Cardiac muscle cell (in vitro differentiated cells and primary cell): ENCODE measurements around the gene TBRG4. TPM values are rescaled to one million over a fixed set of nuclear protein-coding genes. Genes with fewer than 3 reads are reported as not detected.

Experiments
- DNase-seq, 2 donors: peaks; one replicate each; pipeline versions ENCODE4 v3.0.0 to v3.0.0-alpha.2; 2010 to 2017; ENCODE audit warnings: low read depth in 1 of 2, low spot score in 1 of 2
- H3K27ac ChIP-seq: fragments of 200-600 bp; sonication (generic); 2 replicates; pipeline ENCODE4 v1.5.1; 2016
- H3K27me3 ChIP-seq: fragments of 200-600 bp; sonication (generic); 2 replicates; pipeline ENCODE4 v1.6.0; 2016; ENCODE audit warnings: control low read depth
- H3K36me3 ChIP-seq: fragments of 200-600 bp; sonication (generic); 2 replicates; pipeline ENCODE4 v1.5.1; 2016; ENCODE audit warnings: control low read depth
- H3K4me1 ChIP-seq: fragments of 200-600 bp; sonication (generic); 2 replicates; pipeline ENCODE4 v1.8.1; 2017; ENCODE audit warnings: low read depth, mild to moderate bottlenecking, mixed run types
- H3K4me3 ChIP-seq: fragments of 200-600 bp; sonication (generic); 2 replicates; pipeline ENCODE4 v1.5.1; 2016; ENCODE audit warnings: mild to moderate bottlenecking
- H3K9me3 ChIP-seq: fragments of 200-600 bp; sonication (generic); 2 replicates; pipeline ENCODE4 v1.5.1; 2017; ENCODE audit warnings: low read depth, mild to moderate bottlenecking, control low read depth
- polyA plus RNA-seq: library from polyadenylated mRNA; unstranded; fragments of >200 nt; fragmentation: Nextera tagmentation; extraction: Ambion mirVana; gene quantifications from 2 replicates; pipeline ENCODE4 v1.2.1, GENCODE V29; 2016
- total RNA-seq: library from RNA; depleted of rRNA; stranded (reverse); fragments of >200 nt; gene quantifications from 2 replicates; pipeline ENCODE4 v1.2.3, GENCODE V29; 2016
- TF ChIP-seq, protein P1 (sequence below): IDR thresholded peaks from 2 replicates; pipeline ENCODE4 v1.5.1; 2012; ENCODE audit warnings: low read depth, mild to moderate bottlenecking, low read length

Gene TBRG4
- total and polyA plus RNA-seq, 2 experiments from 2014 or later, result 67.9 to 74.4 TPM

DNA sequence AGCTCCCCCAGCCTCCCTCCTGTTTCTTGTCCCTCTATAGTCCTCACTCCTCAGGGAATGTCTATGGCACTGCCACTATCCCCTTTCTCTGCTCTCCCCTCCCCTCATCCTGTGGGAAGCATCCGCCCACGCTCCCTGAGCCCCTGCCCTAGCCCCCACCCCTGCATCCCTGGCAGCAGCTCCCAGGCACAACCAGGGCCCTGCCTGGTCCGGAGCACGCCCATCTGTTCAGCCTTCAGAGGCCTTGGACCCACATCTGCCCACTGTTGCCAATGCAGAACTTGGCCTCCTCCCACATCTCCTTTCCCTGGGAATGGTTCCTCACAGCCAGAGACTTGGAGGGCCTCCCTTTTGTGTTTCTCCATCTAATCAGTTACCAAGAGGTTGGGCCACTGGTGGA, 20.4 kb upstream of the TBRG4 start:
- Histone ChIP-seq H3K36me3 (no peaks in the 10 kb centered on the region), H3K9me3 (no peaks in the 10 kb centered on the region), H3K27me3 (no peaks in the 10 kb centered on the region), H3K4me1 (no peaks in the 10 kb centered on the region), H3K27ac (no peak overlapping the region), H3K4me3 (no peak overlapping the region)
- TF ChIP-seq, protein P1, sequence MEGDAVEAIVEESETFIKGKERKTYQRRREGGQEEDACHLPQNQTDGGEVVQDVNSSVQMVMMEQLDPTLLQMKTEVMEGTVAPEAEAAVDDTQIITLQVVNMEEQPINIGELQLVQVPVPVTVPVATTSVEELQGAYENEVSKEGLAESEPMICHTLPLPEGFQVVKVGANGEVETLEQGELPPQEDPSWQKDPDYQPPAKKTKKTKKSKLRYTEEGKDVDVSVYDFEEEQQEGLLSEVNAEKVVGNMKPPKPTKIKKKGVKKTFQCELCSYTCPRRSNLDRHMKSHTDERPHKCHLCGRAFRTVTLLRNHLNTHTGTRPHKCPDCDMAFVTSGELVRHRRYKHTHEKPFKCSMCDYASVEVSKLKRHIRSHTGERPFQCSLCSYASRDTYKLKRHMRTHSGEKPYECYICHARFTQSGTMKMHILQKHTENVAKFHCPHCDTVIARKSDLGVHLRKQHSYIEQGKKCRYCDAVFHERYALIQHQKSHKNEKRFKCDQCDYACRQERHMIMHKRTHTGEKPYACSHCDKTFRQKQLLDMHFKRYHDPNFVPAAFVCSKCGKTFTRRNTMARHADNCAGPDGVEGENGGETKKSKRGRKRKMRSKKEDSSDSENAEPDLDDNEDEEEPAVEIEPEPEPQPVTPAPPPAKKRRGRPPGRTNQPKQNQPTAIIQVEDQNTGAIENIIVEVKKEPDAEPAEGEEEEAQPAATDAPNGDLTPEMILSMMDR, result no peak
- no peak for DNase-seq

DNA sequence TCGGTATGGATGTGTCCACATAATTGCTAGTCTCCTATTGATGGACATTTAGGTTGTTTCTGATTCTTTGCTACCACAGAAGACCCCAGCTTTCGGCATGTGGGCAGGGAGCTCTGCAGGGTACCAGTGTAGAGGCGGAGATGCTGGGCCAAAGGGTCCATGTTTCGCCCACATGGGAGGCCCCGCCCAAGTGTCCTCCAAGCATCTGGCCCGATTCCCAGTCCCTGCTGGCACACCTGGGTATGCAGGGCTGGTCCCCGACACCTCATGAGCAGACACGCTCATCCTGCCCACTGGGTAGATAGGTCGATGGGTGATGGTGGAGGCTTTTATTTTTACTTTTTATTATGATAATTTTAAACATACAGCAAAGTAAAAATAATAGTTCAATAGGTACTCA, 19.4 kb upstream of the TBRG4 start:
- Histone ChIP-seq H3K9me3 (no peaks in the 10 kb centered on the region), H3K27ac (no peak overlapping the region), H3K4me3 (no peak overlapping the region), H3K36me3 (no peaks in the 10 kb centered on the region), H3K27me3 (no peaks in the 10 kb centered on the region), H3K4me1 (no peaks in the 10 kb centered on the region)
- TF ChIP-seq, protein P1, result no peak
- DNase-seq, result no peak

DNA sequence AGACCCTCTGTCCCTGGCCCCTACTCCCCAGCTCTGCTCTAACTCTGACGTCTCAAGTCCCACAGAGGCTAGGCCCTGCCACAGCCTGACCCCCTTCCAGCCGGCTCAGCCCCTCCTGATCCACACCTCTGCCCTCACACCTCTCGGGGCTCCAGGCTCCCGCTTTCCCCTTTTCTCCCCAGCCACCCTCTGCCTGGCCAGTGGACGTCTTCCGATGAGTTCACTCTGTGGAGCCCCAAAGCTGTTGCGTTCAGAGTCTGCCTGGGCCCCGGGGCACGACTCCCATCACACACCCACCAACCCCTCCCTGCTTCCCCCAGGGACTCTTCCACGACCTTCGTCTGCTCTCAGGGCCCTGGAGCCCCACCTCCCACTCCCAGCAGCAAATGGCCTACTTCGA, 18.4 kb upstream of the TBRG4 start:
- H3K36me3 ChIP-seq, result no peaks in the 10 kb centered on the region
- no peak overlapping the region for H3K4me3 ChIP-seq
- TF ChIP-seq, protein P1, result no peak
- no peaks in the 10 kb centered on the region for H3K4me1 ChIP-seq
- H3K27me3 ChIP-seq, result no peaks in the 10 kb centered on the region
- H3K9me3 ChIP-seq, result no peaks in the 10 kb centered on the region
- H3K27ac ChIP-seq, result no peak overlapping the region
- DNase-seq, result no peak

DNA sequence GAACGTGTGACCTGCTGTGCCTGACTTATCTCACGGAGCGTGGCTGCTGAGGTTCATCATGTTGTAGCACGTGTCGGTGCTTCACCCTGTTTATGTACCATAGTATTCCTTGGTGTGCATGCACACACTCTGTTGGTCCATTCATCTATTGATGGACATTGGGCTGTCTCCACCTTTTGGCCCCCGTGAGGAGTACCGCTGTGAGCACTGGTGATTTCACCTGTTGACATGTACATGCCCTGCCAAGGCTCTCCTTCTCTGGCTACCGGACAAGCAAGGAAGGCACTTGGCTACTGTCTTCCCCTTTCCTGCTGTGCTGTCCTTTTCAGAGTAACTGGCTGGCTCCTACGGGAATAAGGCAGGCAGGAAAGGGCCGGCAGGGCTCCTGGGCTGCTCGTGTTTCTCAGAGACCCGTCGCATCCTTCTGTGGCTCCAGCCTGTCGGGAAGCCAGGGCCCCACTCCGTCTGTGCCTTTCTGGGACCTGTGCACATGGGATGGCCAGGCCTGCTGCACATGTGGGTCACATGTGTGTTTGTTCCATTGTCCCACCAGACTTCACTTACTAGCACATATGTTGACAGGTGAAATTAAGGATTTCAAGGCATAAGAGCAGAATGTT, 17.8 kb upstream of the TBRG4 start:
- Histone ChIP-seq H3K27me3 (no peaks in the 10 kb centered on the region), H3K9me3 (no peaks in the 10 kb centered on the region), H3K36me3 (no peaks in the 10 kb centered on the region), H3K27ac (no peak overlapping the region), H3K4me1 (no peaks in the 10 kb centered on the region), H3K4me3 (no peak overlapping the region)
- TF ChIP-seq, protein P1, result no peak
- no peak for DNase-seq

DNA sequence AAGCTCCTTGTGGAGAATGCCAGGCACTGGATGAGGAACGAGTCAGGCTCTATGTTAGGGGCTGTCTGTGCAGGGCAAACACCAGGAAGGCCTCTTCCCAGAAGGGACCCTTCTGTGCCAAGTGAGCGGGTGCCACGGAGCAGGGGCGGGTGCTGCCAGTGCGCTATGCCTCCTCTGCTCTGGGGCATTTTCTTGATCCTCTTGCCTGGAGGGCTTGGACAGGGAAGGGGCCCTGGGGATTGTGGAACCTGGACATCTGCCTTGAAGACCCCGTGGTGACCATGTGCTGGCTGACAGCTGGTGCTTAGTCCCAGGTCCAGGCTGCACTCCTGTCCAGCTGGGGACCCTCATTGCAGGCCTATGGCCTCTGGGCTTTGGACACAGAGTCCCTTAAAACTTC, 15.4 kb upstream of the TBRG4 start:
- TF ChIP-seq, protein P1, result no peak
- Histone ChIP-seq H3K36me3 (no peaks in the 10 kb centered on the region), H3K4me3 (no peak overlapping the region), H3K4me1 (no peaks in the 10 kb centered on the region), H3K27ac (no peak overlapping the region), H3K9me3 (no peaks in the 10 kb centered on the region), H3K27me3 (no peaks in the 10 kb centered on the region)
- DNase-seq, result no peak

DNA sequence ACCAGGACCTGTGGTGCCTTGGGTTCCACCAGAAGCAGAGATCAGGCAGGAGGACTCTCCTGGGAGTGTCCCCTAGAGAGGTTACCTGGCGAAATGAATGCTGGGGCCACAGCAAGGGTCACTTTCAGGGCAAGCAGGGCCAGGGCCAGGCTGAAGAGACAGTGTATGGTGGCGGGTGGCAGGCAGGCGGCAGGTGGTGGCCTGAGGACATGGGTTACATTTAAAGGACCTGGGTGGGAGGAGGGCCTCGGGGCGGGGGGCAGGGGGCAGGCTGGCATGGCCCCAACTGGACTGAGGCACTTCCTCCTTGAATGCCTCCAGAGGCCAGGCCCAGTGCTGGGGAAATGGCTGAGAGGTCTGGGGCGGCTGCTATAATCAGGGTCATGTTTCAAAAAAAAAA, 14.7 kb upstream of the TBRG4 start:
- H3K4me1 ChIP-seq, result no peaks in the 10 kb centered on the region
- TF ChIP-seq, protein P1, result no peak

More for the DNA sequence above, 14.7 kb upstream of the TBRG4 start:
- Histone ChIP-seq H3K4me3 (no peak overlapping the region), H3K36me3 (no peaks in the 10 kb centered on the region), H3K27ac (no peak overlapping the region), H3K27me3 (no peaks in the 10 kb centered on the region), H3K9me3 (no peaks in the 10 kb centered on the region)
- DNase-seq, result no peak
